ENCODE results near the gene HYAL2.

The HYAL2 gene

DNA sequence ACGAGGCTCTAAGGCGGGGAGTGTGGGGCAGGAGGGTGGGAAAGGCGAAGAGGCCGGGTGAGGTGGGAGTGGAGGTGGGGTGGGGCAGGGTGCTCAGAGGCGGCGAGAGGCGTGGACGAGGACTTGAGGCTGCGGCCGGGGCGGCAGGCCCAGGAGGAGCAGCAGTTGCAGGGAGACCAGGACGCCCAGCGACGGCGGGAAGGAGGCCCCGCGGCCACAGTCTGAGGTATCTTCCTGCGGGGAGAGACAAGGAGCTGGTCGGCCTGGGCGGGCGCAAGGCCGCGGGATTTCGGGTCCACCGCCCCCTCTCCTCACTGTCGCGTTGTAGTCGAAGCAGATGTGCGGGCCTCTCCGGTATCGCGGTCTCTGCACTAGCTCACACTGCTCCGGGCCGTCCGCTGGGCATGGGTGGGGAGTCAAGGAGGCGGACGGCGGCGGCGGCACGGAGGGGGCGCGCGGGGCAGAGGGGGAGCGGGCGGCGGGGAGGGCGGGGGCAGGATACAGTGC is 42.1 kb upstream of the HYAL2 start:
- H3K36me3 ChIP-seq (ENCODE audit: low read length), result no peaks in the 10 kb centered on the region
- no peaks in the 10 kb centered on the region for H3F3A ChIP-seq (ENCODE audit: insufficient read depth)
- H4K20me1 ChIP-seq (ENCODE audit: low read depth, low read length), result no peaks in the 10 kb centered on the region
- no peaks in the 10 kb centered on the region for H3K79me2 ChIP-seq (ENCODE audit: insufficient read depth, low read length)
- no peaks in the 10 kb centered on the region for H3K9me3 ChIP-seq (ENCODE audit: insufficient read depth, low read length)
- no peaks in the 10 kb centered on the region for H3K9me2 ChIP-seq (replicated peaks; ENCODE audit: insufficient read depth, low read length)
- no peaks in the 10 kb centered on the region for H3K27me3 ChIP-seq (ENCODE audit: low read length)
- H3K9ac ChIP-seq (ENCODE audit: low read length), result no peak overlapping the region
- no peak overlapping the region for H3K4me3 ChIP-seq (ENCODE audit: insufficient read depth, low read length, poor library complexity, severe bottlenecking)
- no peak overlapping the region for H2AFZ ChIP-seq (ENCODE audit: low read depth, low read length, severe bottlenecking)
- no peak overlapping the region for H3K27ac ChIP-seq (ENCODE audit: low read depth, low read length)
- no peak overlapping the region for H3K4me2 ChIP-seq (ENCODE audit: low read depth, low read length, poor library complexity, severe bottlenecking)
- TF ChIP-seq, protein P1, sequence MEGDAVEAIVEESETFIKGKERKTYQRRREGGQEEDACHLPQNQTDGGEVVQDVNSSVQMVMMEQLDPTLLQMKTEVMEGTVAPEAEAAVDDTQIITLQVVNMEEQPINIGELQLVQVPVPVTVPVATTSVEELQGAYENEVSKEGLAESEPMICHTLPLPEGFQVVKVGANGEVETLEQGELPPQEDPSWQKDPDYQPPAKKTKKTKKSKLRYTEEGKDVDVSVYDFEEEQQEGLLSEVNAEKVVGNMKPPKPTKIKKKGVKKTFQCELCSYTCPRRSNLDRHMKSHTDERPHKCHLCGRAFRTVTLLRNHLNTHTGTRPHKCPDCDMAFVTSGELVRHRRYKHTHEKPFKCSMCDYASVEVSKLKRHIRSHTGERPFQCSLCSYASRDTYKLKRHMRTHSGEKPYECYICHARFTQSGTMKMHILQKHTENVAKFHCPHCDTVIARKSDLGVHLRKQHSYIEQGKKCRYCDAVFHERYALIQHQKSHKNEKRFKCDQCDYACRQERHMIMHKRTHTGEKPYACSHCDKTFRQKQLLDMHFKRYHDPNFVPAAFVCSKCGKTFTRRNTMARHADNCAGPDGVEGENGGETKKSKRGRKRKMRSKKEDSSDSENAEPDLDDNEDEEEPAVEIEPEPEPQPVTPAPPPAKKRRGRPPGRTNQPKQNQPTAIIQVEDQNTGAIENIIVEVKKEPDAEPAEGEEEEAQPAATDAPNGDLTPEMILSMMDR (IDR thresholded peaks at IDR 0.05; ENCODE audit: insufficient read depth, low read length, poor library complexity, severe bottlenecking), result no peak
- no peak for TF ChIP-seq EZH2phosphoT487 (conservative IDR thresholded peaks at IDR 0.05; ENCODE audit: low read length)

DNA sequence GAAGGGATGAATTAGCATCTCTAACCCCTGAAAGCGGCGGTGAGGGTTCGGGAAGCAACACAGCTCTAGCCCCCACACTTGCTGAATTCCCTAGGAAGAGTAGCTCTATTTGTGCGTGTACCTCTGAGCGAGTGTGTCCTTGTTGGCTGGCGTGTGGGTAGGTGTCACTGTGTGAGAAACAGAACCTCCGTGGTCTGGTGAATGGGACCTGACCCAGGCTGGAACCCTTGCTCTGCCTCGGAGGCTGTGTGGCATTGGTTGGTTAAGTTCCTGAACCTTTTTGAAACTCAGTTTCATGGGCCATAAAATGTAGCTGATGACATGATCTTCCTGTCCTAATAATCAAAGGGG is 37.2 kb upstream of the HYAL2 start:
- Histone ChIP-seq H3K9ac (ENCODE audit: low read length) (peak overlapping the region; percentile 79; the same call in 1 of the 2 replicates), H3K9me3 (ENCODE audit: insufficient read depth, low read length) (no peaks in the 10 kb centered on the region), H3K4me2 (ENCODE audit: low read depth, low read length, poor library complexity, severe bottlenecking) (peak overlapping the region; percentile 73), H2AFZ (ENCODE audit: low read depth, low read length, severe bottlenecking) (peak overlapping the region; percentile 92), H3K9me2 (replicated peaks; ENCODE audit: insufficient read depth, low read length) (no peaks in the 10 kb centered on the region), H3F3A (ENCODE audit: insufficient read depth) (no peaks in the 10 kb centered on the region), H3K27me3 (ENCODE audit: low read length) (no peaks in the 10 kb centered on the region), H3K4me3 (ENCODE audit: insufficient read depth, low read length, poor library complexity, severe bottlenecking) (peak overlapping the region; percentile 49), H3K36me3 (ENCODE audit: low read length) (no peaks in the 10 kb centered on the region), H3K27ac (ENCODE audit: low read depth, low read length) (no peak overlapping the region), H3K79me2 (ENCODE audit: insufficient read depth, low read length) (peaks cover 29% of the 10 kb centered on the region), H4K20me1 (ENCODE audit: low read depth, low read length) (no peaks in the 10 kb centered on the region)
- TF ChIP-seq, protein P1 (IDR thresholded peaks at IDR 0.05; ENCODE audit: insufficient read depth, low read length, poor library complexity, severe bottlenecking), result no peak
- TF ChIP-seq EZH2phosphoT487 (conservative IDR thresholded peaks at IDR 0.05; ENCODE audit: low read length), result no peak

DNA sequence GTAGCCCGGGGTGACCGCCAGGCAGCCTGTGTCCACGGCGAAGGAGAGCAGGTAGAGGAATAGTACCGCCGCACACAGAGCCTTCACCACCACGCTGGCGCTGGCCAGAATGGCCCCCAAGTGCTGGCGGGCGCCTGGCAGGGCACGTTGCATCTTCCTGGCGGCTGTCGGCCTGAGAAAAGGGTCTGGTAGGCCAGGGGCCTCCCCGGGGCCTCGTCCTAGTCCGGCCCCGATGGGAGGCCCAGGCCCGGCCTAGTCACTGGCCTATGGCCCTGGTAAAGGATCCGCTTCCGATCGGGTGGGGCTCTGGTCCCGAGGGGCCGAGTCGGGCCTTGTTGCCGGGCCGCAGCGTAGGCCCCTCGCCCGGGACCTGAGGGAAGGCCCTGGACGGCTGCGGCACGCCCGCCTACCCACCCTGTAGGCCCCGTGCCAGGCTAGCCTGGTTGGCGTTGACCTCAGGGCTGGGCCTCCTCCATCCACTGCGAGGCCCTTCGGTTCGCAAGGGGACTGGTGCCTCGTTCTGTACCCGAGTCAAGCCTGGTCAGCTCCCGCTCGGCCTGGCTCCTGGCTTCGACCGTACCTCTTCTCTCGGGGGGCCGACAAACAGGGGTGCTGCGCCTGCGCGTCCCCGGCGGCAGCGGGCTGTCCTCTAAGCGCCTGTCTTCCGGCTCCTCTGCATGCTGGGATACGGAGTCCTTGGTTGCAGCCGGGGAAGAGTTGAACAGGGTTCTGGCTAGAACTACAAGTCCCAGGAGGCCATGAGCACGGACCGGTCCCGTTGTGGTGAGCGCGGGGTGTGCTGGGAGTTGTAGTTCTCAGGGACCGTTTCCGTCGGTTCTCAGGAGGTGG is 36.6 kb upstream of the HYAL2 start, which contains the start of gene TMEM115:
Gene TMEM115 (minus strand): TSS at position 611 of the 849 bp plus-strand sequence. CDS start 458 bp downstream, at position 153.
- H3F3A ChIP-seq (ENCODE audit: insufficient read depth), result no peaks in the 10 kb centered on the region
- no peak for TF ChIP-seq EZH2phosphoT487 (conservative IDR thresholded peaks at IDR 0.05; ENCODE audit: low read length)
- TF ChIP-seq, protein P1 (IDR thresholded peaks at IDR 0.05; ENCODE audit: insufficient read depth, low read length, poor library complexity, severe bottlenecking), result no peak
- H3K9me2 ChIP-seq (replicated peaks; ENCODE audit: insufficient read depth, low read length), result no peaks in the 10 kb centered on the region
- no peaks in the 10 kb centered on the region for H4K20me1 ChIP-seq (ENCODE audit: low read depth, low read length)
- H3K36me3 ChIP-seq (ENCODE audit: low read length), result no peaks in the 10 kb centered on the region
- peak within 1 kb of the TSS; percentile 79 for H3K9ac ChIP-seq (ENCODE audit: low read length)
- H3K4me3 ChIP-seq (ENCODE audit: insufficient read depth, low read length, poor library complexity, severe bottlenecking), result peak within 1 kb of the TSS; percentile 68
- H3K27ac ChIP-seq (ENCODE audit: low read depth, low read length), result peak within 1 kb of the TSS; percentile 19; the same call in 1 of the 2 replicates
- peak within 1 kb of the TSS; percentile 74 for H3K4me2 ChIP-seq (ENCODE audit: low read depth, low read length, poor library complexity, severe bottlenecking)
- H3K27me3 ChIP-seq (ENCODE audit: low read length), result no peaks in the 10 kb centered on the region
- H3K9me3 ChIP-seq (ENCODE audit: insufficient read depth, low read length), result no peaks in the 10 kb centered on the region
- H2AFZ ChIP-seq (ENCODE audit: low read depth, low read length, severe bottlenecking), result peak within 1 kb of the TSS; percentile 92
- H3K79me2 ChIP-seq (ENCODE audit: insufficient read depth, low read length), result peaks cover 29% of the 10 kb centered on the region
